H9 (cell line): ENCODE results near the gene KLF2. TPM values are rescaled to one million over a fixed set of nuclear protein-coding genes. Genes with fewer than 3 reads are reported as not detected.

Experiments used
- DNase-seq: peaks from one replicate; pipeline ENCODE4 v3.0.0-alpha.2; 2017
- H2AFZ ChIP-seq: one replicate; pipeline ENCODE4 v1.6.1; 2013; ENCODE audit warnings: mild to moderate bottlenecking, low read length, control low read depth, moderate library complexity
- H2AK5ac ChIP-seq: 2 replicates; pipeline ENCODE4 v1.6.1; 2013; ENCODE audit warnings: low read length, control low read depth, mixed read lengths; ENCODE audit not compliant: insufficient read length
- H2BK120ac ChIP-seq: one replicate; pipeline ENCODE4 v1.6.1; 2013; ENCODE audit warnings: low read depth, mild to moderate bottlenecking, low read length, control low read depth, inconsistent platforms; ENCODE audit not compliant: poor library complexity, severe bottlenecking
- H2BK12ac ChIP-seq: 2 replicates; pipeline ENCODE4 v1.6.1; 2013; ENCODE audit warnings: low read length, control low read depth, mixed read lengths, low read depth; ENCODE audit not compliant: insufficient read length
- H2BK15ac ChIP-seq: 2 replicates; pipeline ENCODE4 v1.6.1; 2013; ENCODE audit warnings: low read depth, low read length, control low read depth
- H2BK20ac ChIP-seq: one replicate; pipeline ENCODE4 v1.6.1; 2013; ENCODE audit warnings: low read depth, mild to moderate bottlenecking, low read length, control low read depth, inconsistent platforms; ENCODE audit not compliant: poor library complexity, severe bottlenecking
- H2BK5ac ChIP-seq: 2 replicates; pipeline ENCODE4 v1.6.1; 2013; ENCODE audit warnings: low read length, control low read depth, mixed read lengths; ENCODE audit not compliant: insufficient read length
- H3K14ac ChIP-seq: 2 replicates; pipeline ENCODE4 v1.6.1; 2013; ENCODE audit warnings: low read length, control low read depth; ENCODE audit not compliant: insufficient read depth
- H3K18ac ChIP-seq: 2 replicates; pipeline ENCODE4 v1.6.1; 2013; ENCODE audit warnings: low read depth, mild to moderate bottlenecking, mixed read lengths, low read length, control low read depth; ENCODE audit not compliant: insufficient read length
- H3K23ac ChIP-seq: 2 replicates; pipeline ENCODE4 v1.6.1; 2013; ENCODE audit warnings: low read length, control low read depth, mixed read lengths, low read depth; ENCODE audit not compliant: insufficient read length
- H3K23me2 ChIP-seq: 2 replicates; pipeline ENCODE4 v1.6.1; 2013; ENCODE audit warnings: low read depth, mild to moderate bottlenecking, mixed read lengths, low read length, control low read depth; ENCODE audit not compliant: insufficient read length, poor library complexity, severe bottlenecking
- H3K27ac ChIP-seq: 2 replicates; pipeline ENCODE4 v1.5.1; 2013; ENCODE audit warnings: low read length, control low read depth, mixed read lengths, low read depth; ENCODE audit not compliant: insufficient read length
- H3K27me3 ChIP-seq: 2 replicates; pipeline ENCODE4 v1.6.1; 2013; ENCODE audit warnings: low read length, control low read depth, inconsistent platforms; ENCODE audit not compliant: insufficient read depth
- H3K4ac ChIP-seq: 2 replicates; pipeline ENCODE4 v1.6.1; 2013; ENCODE audit warnings: low read depth, mild to moderate bottlenecking, control low read depth, inconsistent platforms, low read length, moderate library complexity
- H3K4me1 ChIP-seq: 2 replicates; pipeline ENCODE4 v1.6.1; 2013; ENCODE audit warnings: low read length, control low read depth, inconsistent platforms; ENCODE audit not compliant: insufficient read depth
- H3K4me2 ChIP-seq: 2 replicates; pipeline ENCODE4 v1.6.1; 2013; ENCODE audit warnings: low read length, control low read depth, mixed read lengths; ENCODE audit not compliant: insufficient read length, insufficient read depth
- H3K56ac ChIP-seq: 2 replicates; pipeline ENCODE4 v1.6.1; 2013; ENCODE audit warnings: low read depth, mild to moderate bottlenecking, mixed read lengths, low read length, control low read depth; ENCODE audit not compliant: insufficient read length
- H3K79me1 ChIP-seq: 2 replicates; pipeline ENCODE4 v1.6.1; 2013; ENCODE audit warnings: low read depth, mild to moderate bottlenecking, moderate library complexity, low read length, control low read depth, inconsistent platforms; ENCODE audit not compliant: insufficient read depth, poor library complexity, severe bottlenecking
- H3K79me2 ChIP-seq: 2 replicates; pipeline ENCODE4 v1.6.1; 2013; ENCODE audit warnings: low read length, control low read depth, inconsistent platforms; ENCODE audit not compliant: insufficient read depth
- H3K9ac ChIP-seq: 2 replicates; pipeline ENCODE4 v1.6.1; 2013; ENCODE audit warnings: low read length, control low read depth, mixed read lengths; ENCODE audit not compliant: insufficient read length; ENCODE audit errors: extremely low read depth
- H3K9me3 ChIP-seq: one replicate; pipeline ENCODE4 v1.6.1; 2013; ENCODE audit warnings: low read depth, low read length, inconsistent platforms; ENCODE audit not compliant: control insufficient read depth
- H3T11ph ChIP-seq: one replicate; pipeline ENCODE4 v1.6.1; 2013; ENCODE audit warnings: mild to moderate bottlenecking, low read length, control low read depth, inconsistent platforms
- H4K20me1 ChIP-seq: one replicate; pipeline ENCODE4 v1.6.1; 2013; ENCODE audit not compliant: control insufficient read depth, insufficient read length, insufficient read depth
- H4K5ac ChIP-seq: 2 replicates; pipeline ENCODE4 v1.6.1; 2013; ENCODE audit warnings: low read depth, mild to moderate bottlenecking, mixed read lengths, low read length, control low read depth; ENCODE audit not compliant: insufficient read length
- H4K8ac ChIP-seq: replicated peaks from 2 replicates; pipeline ENCODE4 v1.6.1; 2013; ENCODE audit warnings: low read length, control low read depth, mixed read lengths, low read depth; ENCODE audit not compliant: insufficient read length
- H4K91ac ChIP-seq: 2 replicates; pipeline ENCODE4 v1.6.1; 2013; ENCODE audit warnings: low read depth, mild to moderate bottlenecking, moderate library complexity, mixed read lengths, low read length, control low read depth; ENCODE audit not compliant: insufficient read length
- H3K27ac Mint-ChIP-seq, 3 experiments: 2 replicates in 2 of 3; 3 replicates in 1 of 3; pipeline ENCODE4 v1.8.0; 2020 to 2021; ENCODE audit warnings: mixed read lengths in 3 of 3, mild to moderate bottlenecking in 1 of 3, moderate library complexity in 1 of 3
- H3K27me3 Mint-ChIP-seq: 2 replicates; pipeline ENCODE4 v1.8.0; 2021; ENCODE audit warnings: low read depth, mild to moderate bottlenecking, moderate library complexity, mixed read lengths
- H3K36me3 Mint-ChIP-seq, 3 experiments: 2 replicates in 2 of 3; 3 replicates in 1 of 3; pipeline ENCODE4 v1.8.0; 2020 to 2021; ENCODE audit warnings: low read depth in 3 of 3, mixed read lengths in 3 of 3; ENCODE audit not compliant: insufficient read depth in 1 of 3
- H3K4me1 Mint-ChIP-seq, 2 experiments: 2 replicates each; pipeline ENCODE4 v1.8.0; 2020; ENCODE audit warnings: mixed read lengths in 2 of 2
- H3K4me3 Mint-ChIP-seq, 2 experiments: 2 replicates in 1 of 2; 3 replicates in 1 of 2; pipeline ENCODE4 v1.8.0; 2020 to 2021; ENCODE audit warnings: mild to moderate bottlenecking in 2 of 2, mixed read lengths in 2 of 2, moderate library complexity in 1 of 2
- H3K9me3 Mint-ChIP-seq, 2 experiments: 2 replicates in 1 of 2; 3 replicates in 1 of 2; pipeline ENCODE4 v1.8.0; 2020; ENCODE audit warnings: mild to moderate bottlenecking in 2 of 2, mixed read lengths in 2 of 2, moderate library complexity in 1 of 2
- CTCF ChIP-seq: fragments of 200-600 bp; sonication (generic); conservative IDR thresholded peaks from 3 replicates; pipeline ENCODE4 v1.8.0; 2021; ENCODE audit warnings: antibody characterized with exemption, mild to moderate bottlenecking
- WGBS: extraction: QIAGEN DNeasy Blood & Tissue Kit; methylation state at CpG from one replicate; pipeline ENCODE4 v1.1.7; 2013; ENCODE audit warnings: missing lambda C conversion rate, low lambda C conversion rate, mixed read lengths; ENCODE audit not compliant: insufficient read length; ENCODE audit errors: extremely low coverage; 5-methylcytosine and 5-hydroxymethylcytosine counted together
- total RNA-seq: library from RNA; stranded (reverse); gene quantifications from 2 replicates; pipeline ENCODE4 v1.2.1, GENCODE V29; 2021

Gene KLF2
- total RNA-seq, 1 experiment from 2014 or later, result 0.33 TPM

GRCh38 chr19:16340654-16341053 lies 16.0 kb downstream of the KLF2 start:
- Histone ChIP-seq H2AK5ac (no peak overlapping the region), H3K14ac (no peak overlapping the region), H3K56ac (no peak overlapping the region), H3K23ac (no peak overlapping the region), H2AFZ (no peak overlapping the region), H3K9me3 (no peaks in the 10 kb centered on the region), H3K4me1 (peaks cover 2% of the 10 kb centered on the region; the same call in 1 of the 2 replicates), H3K27ac (no peak overlapping the region), H2BK12ac (no peak overlapping the region), H3K27me3 (no peaks in the 10 kb centered on the region), H2BK120ac (no peak overlapping the region), H3K4me2 (no peak overlapping the region), H2BK15ac (no peak overlapping the region), H3K4ac (no peak overlapping the region), H3K79me2 (no peaks in the 10 kb centered on the region), H2BK20ac (no peak overlapping the region), H2BK5ac (no peak overlapping the region), H4K91ac (no peak overlapping the region), H4K8ac (no peak overlapping the region), H3T11ph (no peak overlapping the region), H4K5ac (no peak overlapping the region), H4K20me1 (no peaks in the 10 kb centered on the region), H3K9ac (no peak overlapping the region), H3K23me2 (no peaks in the 10 kb centered on the region), H3K79me1 (no peaks in the 10 kb centered on the region), H3K18ac (no peak overlapping the region)
- TF ChIP-seq CTCF, result no peak
- H3K9me3 Mint-ChIP-seq, result no peaks in the 10 kb centered on the region
- H3K4me3 Mint-ChIP-seq, result no peak overlapping the region
- DNase-seq, result no peak
- WGBS, result no CpG with 5 or more reads among the region's 3 CpGs
- H3K36me3 Mint-ChIP-seq, result no peaks in the 10 kb centered on the region; a peak in 1 of 7 replicates
- H3K27me3 Mint-ChIP-seq, result peaks cover 10% of the 10 kb centered on the region
- H3K4me1 Mint-ChIP-seq, result peaks cover 9 to 10% of the 10 kb centered on the region in 2 experiments
- no peak overlapping the region for H3K27ac Mint-ChIP-seq
